Esophagus (tissue), 2 donors: ENCODE measurements around the gene ZNF462. TPM values are rescaled to one million over a fixed set of nuclear protein-coding genes. Genes with fewer than 3 reads are reported as not detected.
A peak's percentile ranks its signal among the peaks of the same experiment; 100 is the strongest.

Experiments used
- H3K27ac ChIP-seq, 2 donors: one replicate each; pipeline ENCODE4 v1.5.1; 2013; ENCODE audit warnings: low read depth in 2 of 2, mild to moderate bottlenecking in 2 of 2, inconsistent platforms in 1 of 2, low read length in 1 of 2, moderate library complexity in 1 of 2
- H3K27me3 ChIP-seq, 2 donors: one replicate each; pipeline ENCODE4 v1.6.1; 2013; ENCODE audit warnings: low read length in 2 of 2, control low read depth in 1 of 2, mild to moderate bottlenecking in 1 of 2; ENCODE audit not compliant: insufficient read depth in 2 of 2, control insufficient read depth in 1 of 2
- H3K36me3 ChIP-seq, 2 donors: one replicate each; pipeline ENCODE4 v1.6.1; 2013; ENCODE audit warnings: low read length in 1 of 2; ENCODE audit not compliant: control insufficient read depth in 2 of 2, insufficient read depth in 2 of 2
- H3K4me1 ChIP-seq, 2 donors: one replicate each; pipeline ENCODE4 v1.6.1; 2013; ENCODE audit warnings: low read length in 1 of 2; ENCODE audit not compliant: control insufficient read depth in 2 of 2, insufficient read depth in 2 of 2
- H3K4me3 ChIP-seq, 2 donors: one replicate each; pipeline ENCODE4 v1.5.1; 2013; ENCODE audit warnings: low read length in 2 of 2, mild to moderate bottlenecking in 2 of 2, low read depth in 1 of 2, moderate library complexity in 1 of 2
- H3K9me3 ChIP-seq, 2 donors: one replicate each; pipeline ENCODE4 v1.6.1; 2013; ENCODE audit warnings: mild to moderate bottlenecking in 2 of 2, low read depth in 1 of 2, low read length in 1 of 2, moderate library complexity in 1 of 2; ENCODE audit not compliant: control insufficient read depth in 2 of 2, insufficient read depth in 1 of 2
- WGBS, 2 donors: extraction: QIAGEN DNeasy Blood & Tissue Kit; methylation state at CpG; one replicate each; pipeline ENCODE4 v1.1.7; 2013; 5-methylcytosine and 5-hydroxymethylcytosine counted together
- polyA plus RNA-seq, 2 donors: library from polyadenylated mRNA; stranded (reverse); fragments of 200-250 nt; gene quantifications; one replicate each; pipeline ENCODE4 v1.2.3, GENCODE V29; 2013
- donor health status: healthy with polysubstance abuse.
- donor health status: Bipolar disorder and iron deficiency.

Gene ZNF462
- polyA plus RNA-seq, 2 donors, result 3.9 to 5.8 TPM

DNA sequence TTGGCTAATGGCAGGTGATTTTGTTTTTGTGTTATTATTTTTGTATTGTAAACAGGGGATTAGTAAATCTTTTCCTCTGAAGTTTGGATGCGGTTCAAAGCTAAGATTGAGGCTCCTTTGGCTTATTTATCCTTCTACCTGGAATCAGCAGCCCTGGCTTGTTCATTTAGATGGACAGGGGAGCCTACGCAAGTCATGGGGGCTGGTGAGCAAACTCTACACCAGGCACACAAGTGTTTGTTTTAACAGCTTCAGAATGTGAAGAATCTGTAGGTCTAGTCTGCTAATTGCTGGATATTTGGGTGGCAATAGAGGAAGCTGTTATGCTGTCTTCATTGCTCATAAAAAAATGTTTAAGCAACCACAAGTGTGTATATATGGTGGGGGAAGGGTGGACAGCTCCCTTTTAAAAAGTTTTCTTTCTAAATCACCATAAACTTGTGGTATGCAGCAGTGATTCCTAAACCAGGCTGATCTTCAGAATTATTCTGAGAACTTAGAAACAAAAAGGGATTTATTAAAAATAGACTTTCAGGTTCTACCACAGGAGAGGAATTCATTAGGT is 20.7 kb downstream of the ZNF462 start:
- Histone ChIP-seq H3K27ac (no peak overlapping the region), H3K9me3 (no peaks in the 10 kb centered on the region), H3K4me1 (peaks cover 0 to 9% of the 10 kb centered on the region in 2 donors), H3K4me3 (no peak overlapping the region), H3K27me3 (no peaks in the 10 kb centered on the region), H3K36me3 (no peaks in the 10 kb centered on the region)
- WGBS, 2 donors, result 92 to 95% methylated on average over 2 of the region's 2 CpGs

DNA sequence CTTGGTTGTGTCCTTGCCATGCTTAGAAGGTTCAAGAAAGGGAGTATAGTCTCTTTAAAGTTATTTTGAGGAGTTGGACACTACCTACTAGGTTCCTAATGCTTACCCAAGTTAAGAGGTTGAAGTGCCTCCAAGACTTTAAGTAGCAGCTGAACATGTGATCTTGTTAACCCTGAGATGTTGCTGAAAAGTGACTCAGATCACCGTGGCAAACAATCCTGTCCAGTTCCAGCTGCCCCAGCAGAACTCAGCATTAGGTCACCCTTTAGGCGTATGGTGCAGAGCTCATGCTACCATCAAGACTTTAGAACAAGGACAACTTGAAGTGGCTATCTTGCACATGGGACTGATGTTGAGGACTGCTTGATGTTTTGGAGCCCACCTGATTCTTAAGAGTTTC is 22.5 kb downstream of the ZNF462 start:
- Histone ChIP-seq H3K4me3 (no peak overlapping the region), H3K27me3 (no peaks in the 10 kb centered on the region), H3K27ac (peak overlapping the region; percentile 70 to 84), H3K9me3 (no peaks in the 10 kb centered on the region), H3K4me1 (peaks cover 0 to 8% of the 10 kb centered on the region in 2 donors), H3K36me3 (no peaks in the 10 kb centered on the region)
- 46 to 63% methylated on average over 2 of the region's 2 CpGs for WGBS, 2 donors

DNA sequence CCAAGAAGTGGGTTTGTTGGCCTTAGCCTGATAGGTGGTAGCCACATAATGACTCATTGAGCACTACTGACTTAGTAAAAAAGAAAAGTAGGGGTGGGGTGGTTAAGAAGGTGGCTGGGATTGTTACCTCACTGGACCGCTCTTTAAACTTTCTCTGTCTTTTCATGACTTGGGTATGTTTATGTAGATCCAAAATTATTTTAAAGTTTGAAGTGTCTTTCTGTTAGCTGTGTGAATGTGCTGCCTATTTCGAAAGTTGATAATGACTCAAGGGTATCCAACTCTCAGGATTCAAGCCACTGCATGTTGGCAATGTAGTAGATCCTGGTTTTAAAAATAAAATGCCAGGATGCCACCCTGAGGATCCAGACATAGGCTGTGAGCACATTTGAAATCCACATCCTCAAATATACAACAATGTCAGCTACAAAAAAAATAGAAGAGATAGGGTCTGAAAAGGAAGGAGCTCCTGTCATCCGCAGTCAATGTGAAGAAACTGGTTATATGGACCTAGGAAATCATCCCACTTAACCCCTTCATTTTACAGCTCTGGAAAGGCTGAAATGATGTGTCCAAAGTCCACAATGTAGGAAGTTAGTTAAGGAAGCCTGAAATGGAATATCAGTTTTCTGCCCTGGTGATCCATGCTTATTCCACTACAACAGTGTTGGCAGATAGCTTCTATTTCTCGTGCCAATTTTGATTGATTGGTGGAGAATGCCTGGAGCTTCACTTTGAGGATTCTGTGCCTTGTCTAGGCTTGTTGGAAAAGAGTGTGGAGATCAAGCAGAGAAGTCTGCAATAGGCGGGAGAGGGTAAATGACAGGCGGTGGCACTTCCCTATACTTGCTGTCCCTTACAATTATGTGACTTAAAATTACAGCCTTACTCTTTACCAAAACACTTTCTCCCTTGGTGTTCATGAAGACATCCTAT is 23.4 kb downstream of the ZNF462 start:
- Histone ChIP-seq H3K4me1 (peaks cover 0 to 4% of the 10 kb centered on the region in 2 donors), H3K27me3 (no peaks in the 10 kb centered on the region), H3K4me3 (no peak overlapping the region), H3K27ac (peak overlapping the region; percentile 29 to 40), H3K9me3 (no peaks in the 10 kb centered on the region), H3K36me3 (no peaks in the 10 kb centered on the region)
- 54 to 69% methylated on average over 6 of the region's 6 CpGs for WGBS, 2 donors

DNA sequence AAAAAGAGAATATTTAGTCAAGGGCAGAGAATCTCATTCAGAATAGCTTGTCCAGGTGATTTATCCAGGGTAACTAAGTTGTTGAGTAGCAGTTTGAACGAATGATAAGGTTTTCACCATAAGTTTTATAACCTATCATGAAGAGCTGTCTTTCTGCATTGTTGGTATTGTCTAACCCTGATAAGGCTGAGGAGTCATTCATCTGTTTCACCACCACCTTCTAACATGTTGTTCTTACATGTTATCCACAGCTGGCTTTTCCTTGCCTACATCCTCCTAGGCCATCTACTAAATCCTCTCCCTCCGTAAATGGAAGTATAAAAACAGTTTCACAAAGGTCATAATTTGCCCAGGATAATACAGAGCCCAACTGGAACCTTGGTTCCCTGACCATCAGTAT is 24.1 kb downstream of the ZNF462 start:
- no peak overlapping the region for H3K27ac ChIP-seq
- peaks cover 0 to 4% of the 10 kb centered on the region in 2 donors for H3K4me1 ChIP-seq
- no peaks in the 10 kb centered on the region for H3K27me3 ChIP-seq
- H3K9me3 ChIP-seq, result no peaks in the 10 kb centered on the region
- no peak overlapping the region for H3K4me3 ChIP-seq
- no peaks in the 10 kb centered on the region for H3K36me3 ChIP-seq
- 48 to 57% methylated on average over 2 of the region's 2 CpGs for WGBS, 2 donors

DNA sequence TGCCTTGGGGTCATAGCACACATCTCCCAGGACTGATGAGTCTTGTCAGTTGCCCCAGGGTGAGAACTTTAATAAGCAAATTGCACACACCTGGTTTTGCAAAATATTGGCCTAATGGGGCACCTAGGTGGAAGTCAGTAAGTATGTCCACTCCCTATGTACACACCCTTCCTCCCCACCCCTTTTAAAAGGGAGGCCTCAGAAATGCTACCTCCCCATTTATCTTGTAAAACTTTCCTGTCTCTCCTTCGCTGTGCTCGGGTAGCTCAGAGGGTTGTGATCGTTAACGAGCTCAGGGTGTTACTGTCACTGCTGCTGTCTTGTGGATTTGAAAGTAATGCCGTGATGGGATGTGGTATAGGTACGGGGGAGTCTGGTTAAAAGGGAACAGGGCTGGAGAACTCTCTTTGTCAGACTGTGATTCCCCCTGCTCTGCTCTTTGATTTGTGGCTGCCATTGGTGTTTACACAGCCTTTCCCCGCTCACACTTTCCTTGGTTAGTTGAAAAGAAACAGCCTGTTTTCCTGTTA is 26.2 kb downstream of the ZNF462 start:
- no peaks in the 10 kb centered on the region for H3K9me3 ChIP-seq
- H3K27ac ChIP-seq, result peak overlapping the region; percentile 1 to 7
- no peaks in the 10 kb centered on the region for H3K27me3 ChIP-seq
- H3K36me3 ChIP-seq, result no peaks in the 10 kb centered on the region
- H3K4me3 ChIP-seq, result no peak overlapping the region
- H3K4me1 ChIP-seq, result peaks cover 2 to 4% of the 10 kb centered on the region in 2 donors
- WGBS, 2 donors, result 45 to 58% methylated on average over 7 of the region's 7 CpGs

DNA sequence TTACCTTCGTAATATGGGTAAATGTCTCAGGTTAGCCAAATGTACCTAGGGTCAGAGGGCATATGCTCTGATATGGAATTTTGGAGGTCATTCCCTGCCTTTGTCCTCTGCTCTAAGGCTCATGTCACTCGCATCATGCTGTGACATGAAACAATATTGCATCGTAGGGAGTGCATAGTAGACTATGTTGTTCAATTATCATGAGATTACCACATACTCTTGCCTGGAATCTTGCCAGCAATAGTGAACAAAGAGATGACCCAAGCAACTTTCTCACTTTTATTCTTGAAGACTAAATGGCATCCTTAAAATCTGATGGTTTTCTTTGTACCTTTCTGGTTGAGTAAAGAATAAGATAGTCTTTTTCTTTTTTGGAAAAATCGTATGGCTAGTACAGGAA is 27.6 kb downstream of the ZNF462 start:
- H3K4me3 ChIP-seq, result no peak overlapping the region
- no peaks in the 10 kb centered on the region for H3K9me3 ChIP-seq
- WGBS, 2 donors, result 73 to 80% methylated on average over 4 of the region's 4 CpGs
- H3K4me1 ChIP-seq, result peaks cover 2 to 4% of the 10 kb centered on the region in 2 donors
- no peak overlapping the region for H3K27ac ChIP-seq
- H3K36me3 ChIP-seq, result no peaks in the 10 kb centered on the region
- no peaks in the 10 kb centered on the region for H3K27me3 ChIP-seq

DNA sequence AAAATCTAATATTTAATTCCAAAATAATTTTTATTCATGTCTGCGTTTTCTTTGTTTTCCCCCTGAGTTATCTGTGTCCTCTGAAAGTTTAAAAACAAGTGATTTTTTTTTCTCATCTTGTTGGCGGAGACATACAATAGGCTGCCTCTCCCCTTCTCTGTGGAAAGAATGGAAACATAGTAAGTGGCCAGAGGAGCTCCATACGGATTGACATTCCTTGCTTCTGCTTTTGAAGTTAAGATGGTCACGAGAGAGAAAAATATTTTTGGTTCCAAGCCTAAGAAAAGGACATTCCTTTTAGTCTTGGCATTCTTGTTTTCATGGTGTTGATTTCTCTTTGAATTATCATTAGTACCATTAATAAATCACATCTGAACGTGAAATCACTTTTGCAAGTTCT is 28.3 kb downstream of the ZNF462 start:
- H3K4me3 ChIP-seq, result no peak overlapping the region
- no peaks in the 10 kb centered on the region for H3K27me3 ChIP-seq
- 71 to 74% methylated on average over 5 of the region's 5 CpGs for WGBS, 2 donors
- H3K27ac ChIP-seq, result no peak overlapping the region
- H3K36me3 ChIP-seq, result no peaks in the 10 kb centered on the region
- H3K4me1 ChIP-seq, result peaks cover 2 to 4% of the 10 kb centered on the region in 2 donors
- no peaks in the 10 kb centered on the region for H3K9me3 ChIP-seq

DNA sequence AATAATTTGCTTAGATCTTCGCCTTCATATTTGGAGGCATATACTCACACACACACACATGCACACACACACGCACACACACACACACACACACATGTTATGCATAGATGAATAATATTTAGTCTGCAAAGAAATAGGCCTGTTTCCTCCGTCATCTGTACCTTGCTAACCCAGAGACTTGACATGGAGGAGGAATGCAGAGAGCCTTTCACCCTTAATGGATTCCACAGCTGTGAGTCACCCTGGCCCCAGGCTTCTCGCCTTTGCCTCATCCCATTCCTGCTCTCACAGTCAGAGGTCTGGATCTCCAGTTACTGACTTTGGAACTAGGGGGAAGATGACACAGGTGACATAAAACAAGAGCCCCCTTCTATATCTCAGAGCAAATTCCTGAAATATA is 29.7 kb downstream of the ZNF462 start:
- WGBS, 2 donors, result 51 to 65% methylated on average over 4 of the region's 4 CpGs
- Histone ChIP-seq H3K27ac (peak overlapping the region in 1 of 2 donors; percentile 87), H3K27me3 (no peaks in the 10 kb centered on the region), H3K9me3 (no peaks in the 10 kb centered on the region), H3K4me1 (peaks cover 2 to 4% of the 10 kb centered on the region in 2 donors), H3K36me3 (no peaks in the 10 kb centered on the region), H3K4me3 (no peak overlapping the region)

DNA sequence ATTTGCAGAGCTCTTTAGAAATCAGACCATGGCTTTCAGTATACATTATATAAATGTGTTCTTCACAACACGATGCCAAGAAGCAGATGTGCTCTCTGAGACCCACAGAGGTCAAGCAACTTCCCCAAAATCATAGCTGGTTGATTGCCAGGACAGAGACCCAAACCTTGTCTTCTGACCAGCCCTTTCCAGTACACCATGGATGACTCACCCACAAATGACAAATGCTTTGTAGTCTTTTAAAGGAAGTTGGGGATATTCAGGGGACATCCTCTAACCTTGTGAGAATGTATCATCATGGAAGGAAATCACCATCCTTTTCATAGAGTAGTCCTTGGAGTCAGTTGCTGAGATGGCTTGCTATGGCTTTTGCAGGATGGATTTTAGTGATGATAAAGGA is 30.1 kb downstream of the ZNF462 start:
- Histone ChIP-seq H3K27ac (peak overlapping the region; percentile 38 to 87), H3K4me3 (no peak overlapping the region), H3K4me1 (peaks cover 2 to 4% of the 10 kb centered on the region in 2 donors), H3K9me3 (no peaks in the 10 kb centered on the region), H3K27me3 (no peaks in the 10 kb centered on the region), H3K36me3 (no peaks in the 10 kb centered on the region)
- 17 to 19% methylated on average over 1 of the region's 1 CpG for WGBS, 2 donors
